ENCODE data around the gene FLNA. TPM values are rescaled to one million over a fixed set of nuclear protein-coding genes. Genes with fewer than 3 reads are reported as not detected.

Gene FLNA
- total and polyA plus RNA-seq, 10 of the 15 experiments (the other 5 are each of a cell fraction or from before 2014, with no cell fraction given) = 5.1 to 643 (median 171) TPM

- no peak for TF ChIP-seq E2F4 (IDR thresholded peaks at IDR 0.05; ENCODE audit: low read depth, low read length)
- TF ChIP-seq CREB1 (IDR thresholded peaks at IDR 0.05; ENCODE audit: low read depth) = peak; percentile 51; the same call in 1 of the 2 replicates
- TF ChIP-seq, protein P1, sequence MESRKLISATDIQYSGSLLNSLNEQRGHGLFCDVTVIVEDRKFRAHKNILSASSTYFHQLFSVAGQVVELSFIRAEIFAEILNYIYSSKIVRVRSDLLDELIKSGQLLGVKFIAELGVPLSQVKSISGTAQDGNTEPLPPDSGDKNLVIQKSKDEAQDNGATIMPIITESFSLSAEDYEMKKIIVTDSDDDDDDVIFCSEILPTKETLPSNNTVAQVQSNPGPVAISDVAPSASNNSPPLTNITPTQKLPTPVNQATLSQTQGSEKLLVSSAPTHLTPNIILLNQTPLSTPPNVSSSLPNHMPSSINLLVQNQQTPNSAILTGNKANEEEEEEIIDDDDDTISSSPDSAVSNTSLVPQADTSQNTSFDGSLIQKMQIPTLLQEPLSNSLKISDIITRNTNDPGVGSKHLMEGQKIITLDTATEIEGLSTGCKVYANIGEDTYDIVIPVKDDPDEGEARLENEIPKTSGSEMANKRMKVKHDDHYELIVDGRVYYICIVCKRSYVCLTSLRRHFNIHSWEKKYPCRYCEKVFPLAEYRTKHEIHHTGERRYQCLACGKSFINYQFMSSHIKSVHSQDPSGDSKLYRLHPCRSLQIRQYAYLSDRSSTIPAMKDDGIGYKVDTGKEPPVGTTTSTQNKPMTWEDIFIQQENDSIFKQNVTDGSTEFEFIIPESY (IDR thresholded peaks at IDR 0.05) = no peak
- peak; percentile 18; the same call in 1 of the 2 replicates for TF ChIP-seq ATF7 (IDR thresholded peaks at IDR 0.05; ENCODE audit: low read depth)
- TF ChIP-seq, protein P2, sequence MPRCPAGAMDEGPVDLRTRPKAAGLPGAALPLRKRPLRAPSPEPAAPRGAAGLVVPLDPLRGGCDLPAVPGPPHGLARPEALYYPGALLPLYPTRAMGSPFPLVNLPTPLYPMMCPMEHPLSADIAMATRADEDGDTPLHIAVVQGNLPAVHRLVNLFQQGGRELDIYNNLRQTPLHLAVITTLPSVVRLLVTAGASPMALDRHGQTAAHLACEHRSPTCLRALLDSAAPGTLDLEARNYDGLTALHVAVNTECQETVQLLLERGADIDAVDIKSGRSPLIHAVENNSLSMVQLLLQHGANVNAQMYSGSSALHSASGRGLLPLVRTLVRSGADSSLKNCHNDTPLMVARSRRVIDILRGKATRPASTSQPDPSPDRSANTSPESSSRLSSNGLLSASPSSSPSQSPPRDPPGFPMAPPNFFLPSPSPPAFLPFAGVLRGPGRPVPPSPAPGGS (IDR thresholded peaks at IDR 0.05; ENCODE audit: borderline replicate concordance, insufficient read depth, low read depth, low read length, poor library complexity, severe bottlenecking) = no peak
- TF ChIP-seq SREBF2 (IDR thresholded peaks at IDR 0.05; ENCODE audit: low read length) = no peak
- peak; percentile 67 for TF ChIP-seq RUNX3 (IDR thresholded peaks at IDR 0.05; ENCODE audit: low read length)
- TF ChIP-seq MEF2B (IDR thresholded peaks at IDR 0.05; ENCODE audit: partially characterized antibody, poor library complexity, severe bottlenecking) = peak; percentile 51
- no peak for TF ChIP-seq CUX1 (IDR thresholded peaks at IDR 0.05; ENCODE audit: insufficient replicate concordance, low read depth, low read length)
- TF ChIP-seq IKZF1 (conservative IDR thresholded peaks at IDR 0.05) = peak; percentile 85
- peak; percentile 17; the same call in 1 of the 2 replicates for TF ChIP-seq CHD2 (IDR thresholded peaks at IDR 0.05; ENCODE audit: borderline replicate concordance, low read depth, low read length)
- TF ChIP-seq TCF7 (IDR thresholded peaks at IDR 0.05; ENCODE audit: borderline replicate concordance) = no peak
- TF ChIP-seq EP300 (IDR thresholded peaks at IDR 0.05; ENCODE audit: borderline replicate concordance in 1 of 2, control insufficient read depth in 1 of 2, low read depth in 2 of 2, low read length in 2 of 2) = 0 out of 4 replicates have a peak, but pooled peaks of 1 of the 2 experiments have one; percentile 33
- TF ChIP-seq, protein P3, sequence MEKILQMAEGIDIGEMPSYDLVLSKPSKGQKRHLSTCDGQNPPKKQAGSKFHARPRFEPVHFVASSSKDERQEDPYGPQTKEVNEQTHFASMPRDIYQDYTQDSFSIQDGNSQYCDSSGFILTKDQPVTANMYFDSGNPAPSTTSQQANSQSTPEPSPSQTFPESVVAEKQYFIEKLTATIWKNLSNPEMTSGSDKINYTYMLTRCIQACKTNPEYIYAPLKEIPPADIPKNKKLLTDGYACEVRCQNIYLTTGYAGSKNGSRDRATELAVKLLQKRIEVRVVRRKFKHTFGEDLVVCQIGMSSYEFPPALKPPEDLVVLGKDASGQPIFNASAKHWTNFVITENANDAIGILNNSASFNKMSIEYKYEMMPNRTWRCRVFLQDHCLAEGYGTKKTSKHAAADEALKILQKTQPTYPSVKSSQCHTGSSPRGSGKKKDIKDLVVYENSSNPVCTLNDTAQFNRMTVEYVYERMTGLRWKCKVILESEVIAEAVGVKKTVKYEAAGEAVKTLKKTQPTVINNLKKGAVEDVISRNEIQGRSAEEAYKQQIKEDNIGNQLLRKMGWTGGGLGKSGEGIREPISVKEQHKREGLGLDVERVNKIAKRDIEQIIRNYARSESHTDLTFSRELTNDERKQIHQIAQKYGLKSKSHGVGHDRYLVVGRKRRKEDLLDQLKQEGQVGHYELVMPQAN (conservative IDR thresholded peaks at IDR 0.05) = no peak
Observed at GRCh38 chrX:154333837-154334271, 40.6 kb downstream of the FLNA start (continued).

Data from GM12878 (cell line).